ENCODE data around the gene C1D. TPM values are rescaled to one million over a fixed set of nuclear protein-coding genes. Genes with fewer than 3 reads are reported as not detected.

Gene C1D
- total and polyA plus RNA-seq, 2 experiments from 2014 or later, result 39.2 to 61.3 TPM

DNA sequence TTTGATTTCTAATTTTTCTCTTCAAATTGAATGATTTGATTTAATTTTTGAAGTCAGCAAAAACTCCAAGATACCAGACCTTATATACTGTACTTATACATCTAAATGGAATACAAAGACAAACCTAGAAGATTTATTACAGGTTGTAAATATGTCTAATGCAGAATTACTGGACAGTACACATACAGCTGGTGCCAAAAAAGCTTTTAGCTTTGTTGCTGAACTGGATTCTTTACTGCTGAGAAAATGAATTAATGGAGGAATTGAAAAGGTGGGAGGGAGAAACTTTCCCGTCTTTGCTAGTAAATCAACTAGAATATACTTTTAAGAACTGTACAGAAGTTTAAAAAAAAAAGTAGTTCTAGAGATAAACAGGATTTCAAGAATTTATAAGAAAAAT, 17.5 kb downstream of the C1D start:
- H3K9me3 ChIP-seq (ENCODE audit: low read depth), result no peaks in the 10 kb centered on the region
- TF ChIP-seq, protein P1, sequence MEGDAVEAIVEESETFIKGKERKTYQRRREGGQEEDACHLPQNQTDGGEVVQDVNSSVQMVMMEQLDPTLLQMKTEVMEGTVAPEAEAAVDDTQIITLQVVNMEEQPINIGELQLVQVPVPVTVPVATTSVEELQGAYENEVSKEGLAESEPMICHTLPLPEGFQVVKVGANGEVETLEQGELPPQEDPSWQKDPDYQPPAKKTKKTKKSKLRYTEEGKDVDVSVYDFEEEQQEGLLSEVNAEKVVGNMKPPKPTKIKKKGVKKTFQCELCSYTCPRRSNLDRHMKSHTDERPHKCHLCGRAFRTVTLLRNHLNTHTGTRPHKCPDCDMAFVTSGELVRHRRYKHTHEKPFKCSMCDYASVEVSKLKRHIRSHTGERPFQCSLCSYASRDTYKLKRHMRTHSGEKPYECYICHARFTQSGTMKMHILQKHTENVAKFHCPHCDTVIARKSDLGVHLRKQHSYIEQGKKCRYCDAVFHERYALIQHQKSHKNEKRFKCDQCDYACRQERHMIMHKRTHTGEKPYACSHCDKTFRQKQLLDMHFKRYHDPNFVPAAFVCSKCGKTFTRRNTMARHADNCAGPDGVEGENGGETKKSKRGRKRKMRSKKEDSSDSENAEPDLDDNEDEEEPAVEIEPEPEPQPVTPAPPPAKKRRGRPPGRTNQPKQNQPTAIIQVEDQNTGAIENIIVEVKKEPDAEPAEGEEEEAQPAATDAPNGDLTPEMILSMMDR (IDR thresholded peaks at IDR 0.05; ENCODE audit: low read depth, low read length), result no peak
- H3K36me3 ChIP-seq, result peaks cover 7% of the 10 kb centered on the region
- no peak overlapping the region for H3K4me3 ChIP-seq
- no peak for DNase-seq (ENCODE audit: low read depth in 1 of 2, low spot score in 1 of 2)
- peaks cover 4% of the 10 kb centered on the region for H3K4me1 ChIP-seq (ENCODE audit: low read depth)
- H3K27ac ChIP-seq, result no peak overlapping the region
- no peaks in the 10 kb centered on the region for H3K27me3 ChIP-seq

GRCh38 chr2:68044099-68044498, 18.7 kb downstream of the C1D start:
- Histone ChIP-seq H3K4me1 (ENCODE audit: low read depth) (peaks cover 4% of the 10 kb centered on the region), H3K36me3 (peaks cover 7% of the 10 kb centered on the region), H3K27ac (no peak overlapping the region), H3K9me3 (ENCODE audit: low read depth) (no peaks in the 10 kb centered on the region), H3K27me3 (no peaks in the 10 kb centered on the region), H3K4me3 (no peak overlapping the region)
- no peak for DNase-seq (ENCODE audit: low read depth in 1 of 2, low spot score in 1 of 2)
- TF ChIP-seq, protein P1 (IDR thresholded peaks at IDR 0.05; ENCODE audit: low read depth, low read length), result no peak

- H3K9me3 ChIP-seq (ENCODE audit: low read depth), result no peaks in the 10 kb centered on the region
- H3K36me3 ChIP-seq, result peaks cover 7% of the 10 kb centered on the region
- H3K27me3 ChIP-seq, result no peaks in the 10 kb centered on the region
- DNase-seq (ENCODE audit: low read depth in 1 of 2, low spot score in 1 of 2), result no peak
- H3K4me3 ChIP-seq, result no peak overlapping the region
- TF ChIP-seq, protein P1 (IDR thresholded peaks at IDR 0.05; ENCODE audit: low read depth, low read length), result no peak
- H3K4me1 ChIP-seq (ENCODE audit: low read depth), result peaks cover 4% of the 10 kb centered on the region
- no peak overlapping the region for H3K27ac ChIP-seq
These were observed 19.1 kb downstream of the C1D start for GRCh38 chr2:68043695-68044094.

DNA sequence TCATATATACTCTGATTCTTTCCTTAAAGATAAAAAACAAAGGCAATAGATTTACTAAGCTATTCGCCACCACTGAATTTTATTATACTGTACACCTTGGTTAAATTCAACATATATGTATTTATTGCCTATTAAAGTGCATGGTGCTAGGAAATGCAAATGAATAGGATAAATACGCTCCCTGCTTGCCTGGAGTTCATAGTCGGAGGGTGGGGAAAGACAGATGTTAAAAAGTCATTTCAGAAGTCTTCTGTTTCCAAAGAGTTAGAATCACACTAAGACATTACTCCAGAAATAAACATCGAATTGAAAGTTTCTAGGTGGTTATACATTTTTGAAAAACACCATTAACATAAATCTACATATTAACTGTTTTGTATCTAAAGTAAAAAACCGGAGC, 19.8 kb downstream of the C1D start:
- TF ChIP-seq, protein P1 (IDR thresholded peaks at IDR 0.05; ENCODE audit: low read depth, low read length), result no peak
- H3K27ac ChIP-seq, result no peak overlapping the region
- no peak for DNase-seq (ENCODE audit: low read depth in 1 of 2, low spot score in 1 of 2)
- H3K36me3 ChIP-seq, result peaks cover 7% of the 10 kb centered on the region
- no peak overlapping the region for H3K4me3 ChIP-seq
- H3K27me3 ChIP-seq, result no peaks in the 10 kb centered on the region
- no peaks in the 10 kb centered on the region for H3K9me3 ChIP-seq (ENCODE audit: low read depth)
- H3K4me1 ChIP-seq (ENCODE audit: low read depth), result peaks cover 4% of the 10 kb centered on the region

DNA sequence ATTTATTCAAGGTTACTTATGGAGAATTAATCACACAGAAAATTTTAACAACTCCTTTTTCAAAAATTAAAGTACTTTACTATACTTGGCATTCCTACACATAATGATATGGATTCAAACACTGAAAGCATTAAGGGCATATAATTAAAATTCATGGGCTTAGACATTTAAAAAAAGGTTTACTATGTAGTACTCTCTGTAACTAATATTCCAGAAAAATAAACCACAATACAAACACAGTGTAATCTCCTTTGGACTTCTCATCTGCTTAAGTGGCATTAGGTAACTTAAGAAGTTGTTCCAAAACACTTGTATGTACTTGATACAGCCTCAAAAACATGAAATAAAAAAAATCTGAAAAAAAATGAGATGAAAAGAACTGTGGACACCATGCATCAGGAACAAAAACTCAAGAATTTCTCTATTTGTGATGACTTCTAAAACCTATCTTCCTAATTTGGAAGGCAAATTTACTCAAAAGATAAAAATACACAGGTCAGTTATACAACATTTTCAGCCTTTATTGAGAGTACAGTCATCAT, 21.0 kb downstream of the C1D start:
- H3K4me3 ChIP-seq, result no peak overlapping the region
- no peak for DNase-seq (ENCODE audit: low read depth in 1 of 2, low spot score in 1 of 2)
- no peak overlapping the region for H3K27ac ChIP-seq
- TF ChIP-seq, protein P1 (IDR thresholded peaks at IDR 0.05; ENCODE audit: low read depth, low read length), result no peak
- peaks cover 7% of the 10 kb centered on the region for H3K36me3 ChIP-seq
- H3K27me3 ChIP-seq, result no peaks in the 10 kb centered on the region
- no peaks in the 10 kb centered on the region for H3K9me3 ChIP-seq (ENCODE audit: low read depth)
- H3K4me1 ChIP-seq (ENCODE audit: low read depth), result peaks cover 3% of the 10 kb centered on the region
